SK-N-SH (cell line): ENCODE results near the gene IGHMBP2. TPM values are rescaled to one million over a fixed set of nuclear protein-coding genes. Genes with fewer than 3 reads are reported as not detected.

Source experiments
- CTCF ChIA-PET: fragments of 300-600, 350-600 bp; formaldehyde crosslinking; extraction: SDS; loops from one replicate; lab custom pipeline; 2021; lab: Yijun Ruan, JAX
- POLR2A ChIA-PET: fragments of 350-600 bp; sonication (Branson Sonifier 250); formaldehyde crosslinking; extraction: SDS; loops from one replicate; lab custom pipeline; 2020; ENCODE audit warnings: antibody characterized with exemption, inconsistent platforms; lab: Yijun Ruan, JAX
- DNase-seq: peaks from one replicate; pipeline ENCODE4 v3.0.0; 2012
- H2AFZ ChIP-seq: fragments of 200-600 bp; sonication (generic); 2 replicates; pipeline ENCODE4 v1.8.1; 2016; ENCODE audit warnings: antibody characterized with exemption, mild to moderate bottlenecking, low read depth
- H3F3A ChIP-seq: fragments of 200-600 bp; sonication (generic); replicated peaks from 2 replicates; pipeline ENCODE3; 2016; ENCODE audit warnings: antibody characterized with exemption, mild to moderate bottlenecking; ENCODE audit not compliant: insufficient read depth
- H3K27ac ChIP-seq, 2 experiments: fragments of 200-500 bp in 1 of 2; fragments of 200-600 bp in 1 of 2; sonication (Bioruptor generic) in 1 of 2; sonication (generic), shearing (Covaris generic) in 1 of 2; 2 replicates each; pipeline versions ENCODE4 v1.5.1 to v1.6.1; 2014 to 2016; ENCODE audit warnings: low read depth in 2 of 2, inconsistent platforms in 1 of 2, low read length in 1 of 2, mild to moderate bottlenecking in 1 of 2, mixed read lengths in 1 of 2
- H3K27me3 ChIP-seq: fragments of 200-600 bp; sonication (generic), shearing (Covaris generic); 2 replicates; pipeline ENCODE4 v1.6.1; 2016; ENCODE audit warnings: mixed run types; ENCODE audit not compliant: insufficient read depth
- H3K36me3 ChIP-seq, 2 experiments: fragments of 200-500 bp in 1 of 2; fragments of 200-600 bp in 1 of 2; sonication (Bioruptor generic) in 1 of 2; sonication (generic) in 1 of 2; replicated peaks in 1 of 2; 2 replicates each; pipeline versions ENCODE3 to v1.5.1; 2014 to 2016; ENCODE audit warnings: low read length in 1 of 2, mild to moderate bottlenecking in 1 of 2; ENCODE audit not compliant: insufficient read depth in 2 of 2, control insufficient read depth in 1 of 2
- H3K4me1 ChIP-seq, 2 experiments: fragments of 200-500 bp in 1 of 2; fragments of 200-600 bp in 1 of 2; sonication (Bioruptor generic) in 1 of 2; sonication (generic), shearing (Covaris generic) in 1 of 2; 2 replicates each; pipeline versions ENCODE4 v1.5.1 to v1.6.1; 2014 to 2016; ENCODE audit warnings: low read depth in 1 of 2, low read length in 1 of 2, mixed run types in 1 of 2; ENCODE audit not compliant: insufficient read depth in 2 of 2, control insufficient read depth in 1 of 2
- H3K4me2 ChIP-seq: fragments of 200-600 bp; sonication (generic), shearing (Covaris generic); 2 replicates; pipeline ENCODE4 v1.6.1; 2017; ENCODE audit warnings: mixed run types
- H3K4me3 ChIP-seq, 2 experiments: fragments of 200-500 bp in 1 of 2; fragments of 200-600 bp in 1 of 2; sonication (Bioruptor generic) in 1 of 2; sonication (generic), shearing (Covaris generic) in 1 of 2; 2 replicates each; pipeline versions ENCODE4 v1.5.1 to v1.8.1; 2014 to 2016; ENCODE audit warnings: low read depth in 2 of 2, inconsistent platforms in 1 of 2, low read length in 1 of 2, mild to moderate bottlenecking in 1 of 2, mixed read lengths in 1 of 2, moderate library complexity in 1 of 2
- H3K79me2 ChIP-seq: fragments of 200-600 bp; sonication (generic); 2 replicates; pipeline ENCODE4 v1.8.1; 2017; ENCODE audit warnings: mild to moderate bottlenecking; ENCODE audit not compliant: insufficient read depth
- H3K9ac ChIP-seq: fragments of 200-600 bp; sonication (generic); 2 replicates; pipeline ENCODE4 v1.6.1; 2017; ENCODE audit warnings: mixed run types
- H3K9me2 ChIP-seq: fragments of 200-600 bp; sonication (generic); 2 replicates; pipeline ENCODE4 v1.6.1; 2017; ENCODE audit warnings: mixed run types
- H3K9me3 ChIP-seq: fragments of 200-600 bp; sonication (generic); 2 replicates; pipeline ENCODE4 v1.6.1; 2017; ENCODE audit warnings: mixed run types, mild to moderate bottlenecking, moderate library complexity
- H4K20me1 ChIP-seq: fragments of 200-600 bp; sonication (generic); 2 replicates; pipeline ENCODE4 v1.6.1; 2017; ENCODE audit warnings: mild to moderate bottlenecking, mixed run types; ENCODE audit not compliant: insufficient read depth
- CHD2 ChIP-seq: fragments of 150-350 bp; IDR thresholded peaks from 2 replicates; pipeline ENCODE4 v1.6.1; 2018; ENCODE audit warnings: low read length; ENCODE audit not compliant: partially characterized antibody
- EP300 ChIP-seq, 2 experiments: IDR thresholded peaks; 2 replicates each; pipeline versions ENCODE4 v1.4.0 to v1.6.1; 2012; ENCODE audit warnings: borderline replicate concordance in 1 of 2, low read depth in 1 of 2, low read length in 1 of 2
- EZH2phosphoT487 ChIP-seq: fragments of 200-600 bp; sonication (generic); IDR thresholded peaks from 2 replicates; pipeline ENCODE4 v1.6.1; 2017; ENCODE audit warnings: low read depth, mixed run types, mild to moderate bottlenecking, antibody characterized with exemption, moderate library complexity, borderline replicate concordance
- FOSL2 ChIP-seq: IDR thresholded peaks from 2 replicates; pipeline ENCODE4 v1.4.0; 2012; ENCODE audit warnings: low read depth, mild to moderate bottlenecking, moderate library complexity, borderline replicate concordance
- FOXJ3 ChIP-seq: sonication (generic); formaldehyde crosslinking; IDR thresholded peaks from 2 replicates; pipeline ENCODE4 v1.5.1; 2020; ENCODE audit warnings: mild to moderate bottlenecking, missing genetic modification reagents
- FOXM1 ChIP-seq: IDR thresholded peaks from 2 replicates; pipeline ENCODE4 v1.4.0; 2012; ENCODE audit warnings: low read depth, mild to moderate bottlenecking
- GABPA ChIP-seq: IDR thresholded peaks from 2 replicates; pipeline ENCODE4 v1.4.0; 2012; ENCODE audit warnings: low read depth, mild to moderate bottlenecking
- GATA2 ChIP-seq: sonication (generic); formaldehyde crosslinking; IDR thresholded peaks from 2 replicates; pipeline ENCODE4 v1.5.0; 2020; ENCODE audit warnings: mild to moderate bottlenecking, missing genetic modification reagents
- IRF3 ChIP-seq: fragments of 150-350 bp; IDR thresholded peaks from 2 replicates; pipeline ENCODE4 v1.6.1; 2016; ENCODE audit warnings: mild to moderate bottlenecking, low read depth, low read length
- JUND ChIP-seq: IDR thresholded peaks from 2 replicates; pipeline ENCODE4 v1.4.0; 2012
- MXI1 ChIP-seq: IDR thresholded peaks from 2 replicates; pipeline ENCODE4 v1.6.1; 2012; ENCODE audit warnings: mild to moderate bottlenecking, low read depth, low read length, improper control_type of control experiment
- NFIC ChIP-seq: IDR thresholded peaks from 2 replicates; pipeline ENCODE4 v1.4.0; 2012; ENCODE audit warnings: borderline replicate concordance
- NRF1 ChIP-seq: IDR thresholded peaks from 2 replicates; pipeline ENCODE4 v1.6.1; 2012; ENCODE audit warnings: low read depth, mild to moderate bottlenecking, low read length
- PBX3 ChIP-seq: IDR thresholded peaks from 2 replicates; pipeline ENCODE4; 2012
- RCOR1 ChIP-seq: fragments of 150-350 bp; IDR thresholded peaks from 2 replicates; pipeline ENCODE4 v1.6.1; 2017; ENCODE audit warnings: antibody characterized with exemption, low read length
- REST ChIP-seq: IDR thresholded peaks from 2 replicates; pipeline ENCODE4 v1.6.1; 2012; ENCODE audit warnings: mild to moderate bottlenecking, low read depth, low read length, moderate library complexity
- SIN3A ChIP-seq: IDR thresholded peaks from 2 replicates; pipeline ENCODE4 v1.6.1; 2012; ENCODE audit warnings: low read depth, mild to moderate bottlenecking, low read length, moderate library complexity, borderline replicate concordance
- SMC3 ChIP-seq: IDR thresholded peaks from 2 replicates; pipeline ENCODE4 v1.6.1; 2012; ENCODE audit warnings: low read depth, low read length, improper control_type of control experiment
- TAF1 ChIP-seq: IDR thresholded peaks from 2 replicates; pipeline ENCODE4 v1.6.1; 2012; ENCODE audit warnings: low read depth, mild to moderate bottlenecking, low read length, moderate library complexity, borderline replicate concordance
- TCF12 ChIP-seq: IDR thresholded peaks from 2 replicates; pipeline ENCODE4 v1.4.0; 2012
- USF1 ChIP-seq: IDR thresholded peaks from 2 replicates; pipeline ENCODE4 v1.4.0; 2012; ENCODE audit warnings: low read depth, borderline replicate concordance
- WGBS: methylation state at CpG from one replicate; pipeline ENCODE4 v1.1.6; 2017; ENCODE audit warnings: low lambda C conversion rate; 5-methylcytosine and 5-hydroxymethylcytosine counted together
- polyA plus RNA-seq, 3 experiments: library from polyadenylated mRNA; depleted of rRNA; stranded (reverse); fragments of >200 nt; gene quantifications; 2 replicates each; pipeline ENCODE4 v1.2.3, GENCODE V29; 2012
- TF ChIP-seq, protein P1 (sequence below): fragments of 150-350 bp; IDR thresholded peaks from 2 replicates; pipeline ENCODE4 v1.6.1; 2017; ENCODE audit warnings: antibody characterized with exemption, low read length, low read depth, borderline replicate concordance

IGHMBP2 gene
- polyA plus RNA-seq (2012; rRNA removed): 7.8 and 9.0 TPM in 2 replicates
- polyA plus RNA-seq (2012; cell fraction: cytosol; rRNA removed): 2.7 and 5.2 TPM in 2 replicates
- polyA plus RNA-seq (2012; cell fraction: nucleus; rRNA removed): 29.1 and 32.4 TPM in 2 replicates

DNA sequence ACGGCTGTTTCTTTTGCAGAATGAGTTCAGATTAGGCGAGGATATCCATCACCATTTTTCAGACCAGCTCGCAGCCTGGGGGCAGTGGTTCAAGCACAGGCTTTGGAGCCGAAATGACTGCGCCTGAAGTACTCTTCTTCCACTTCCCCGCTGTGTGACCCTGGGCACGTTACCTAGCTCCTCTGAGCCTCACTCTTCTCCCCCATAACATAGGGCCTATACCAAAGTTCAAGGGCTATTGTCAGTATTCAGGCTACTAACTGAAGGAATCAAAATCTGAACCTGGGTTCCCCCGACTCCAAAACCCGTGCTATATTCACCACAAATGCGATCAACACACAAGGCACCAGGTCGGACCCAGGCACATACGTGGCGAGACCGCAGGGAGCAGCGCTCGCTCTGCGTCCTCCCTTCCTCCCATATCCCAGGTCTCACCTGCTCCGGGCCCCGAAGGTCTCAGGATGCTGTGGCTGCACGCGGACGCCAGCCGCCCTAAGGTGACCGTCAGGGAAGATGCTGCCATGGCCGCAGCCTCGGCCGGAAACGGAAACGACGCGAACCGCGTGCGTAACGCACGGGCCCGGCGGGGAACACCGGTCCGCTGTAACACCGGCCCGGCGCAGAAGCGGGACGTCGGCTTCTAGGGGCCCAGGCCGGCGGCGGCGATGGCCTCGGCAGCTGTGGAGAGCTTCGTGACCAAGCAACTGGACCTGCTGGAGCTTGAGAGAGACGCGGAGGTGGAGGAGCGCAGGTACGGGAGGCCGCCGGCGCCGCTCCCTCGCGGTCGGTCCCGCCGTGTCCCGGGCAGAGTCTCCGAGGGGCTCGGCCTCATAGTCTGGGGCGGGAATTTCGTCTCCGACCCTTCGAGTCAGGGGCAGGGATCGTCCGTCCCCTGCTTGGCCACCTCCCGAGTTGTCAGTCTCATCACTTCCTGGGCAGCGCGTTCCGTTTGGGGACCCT lies at the start of gene IGHMBP2, which contains the start of gene MRPL21:
Gene IGHMBP2 (plus strand): TSS at position 604 of the 960 bp plus-strand sequence. CDS start 62 bp downstream, at position 666.
Gene MRPL21 (minus strand): TSS at position 545 of the 960 bp plus-strand sequence. CDS start 22 bp downstream, at position 523.
- peak within 1 kb of the TSS; percentile 90 for H3K4me2 ChIP-seq
- peaks cover 7% of the 10 kb centered on the region; the same call in 1 of the 2 replicates for H4K20me1 ChIP-seq
- ChIA-PET CTCF (interaction anchor here (0.9 to 1.0 kb wide), 4 partner anchors 13 to 766 kb away, joined by 3 to 5 read pairs (median 3); no protein-coding TSS in a partner anchor), POLR2A (interaction anchor here (0.6 to 0.9 kb wide), 2 partner anchors 13 to 149 kb away, joined by 3 read pairs; no protein-coding TSS in a partner anchor)
- no peaks in the 10 kb centered on the region for H3K9me2 ChIP-seq
- no peaks in the 10 kb centered on the region for H3K9me3 ChIP-seq
- peaks cover 72% of the 10 kb centered on the region for H3K79me2 ChIP-seq
- H3K9ac ChIP-seq: peak within 1 kb of the TSS; percentile 91
- H2AFZ ChIP-seq: peak within 1 kb of the TSS; percentile 86
- H3K4me1 ChIP-seq: peaks cover 14 to 18% of the 10 kb centered on the region in 2 experiments
- DNase-seq: peak; percentile 95
- H3F3A ChIP-seq: no peaks in the 10 kb centered on the region
- H3K4me3 ChIP-seq: peak within 1 kb of the TSS; percentile 89 to 98
- under 1% methylated on average over 43 of the region's 78 CpGs for WGBS
- H3K36me3 ChIP-seq: peaks cover 11 to 26% of the 10 kb centered on the region in 2 experiments
- peak within 1 kb of the TSS; percentile 67 to 81 for H3K27ac ChIP-seq
- no peaks in the 10 kb centered on the region for H3K27me3 ChIP-seq
- TF ChIP-seq IRF3 (no peak), JUND (no peak), EZH2phosphoT487 (no peak), FOSL2 (no peak), TAF1 (peak; percentile 98), MXI1 (peak; percentile 79; the same call in 1 of the 2 replicates), USF1 (peak; percentile 30; the same call in 1 of the 2 replicates), FOXJ3 (CRISPR knock-in tag) (no peak), CHD2 (peak; percentile 65), EP300 (IDR thresholded peaks at IDR 0.05; ENCODE audit: borderline replicate concordance in 1 of 2, low read depth in 1 of 2, low read length in 1 of 2) (no peak), TCF12 (no peak), RCOR1 (peak; percentile 24; the same call in 1 of the 2 replicates), PBX3 (no peak), FOXM1 (no peak), REST (0 out of 2 replicates have a peak, but pooled peaks have one; percentile 25), SIN3A (peak; percentile 96), SMC3 (no peak; the same call in 1 of the 2 replicates), NFIC (no peak), GABPA (peak; percentile 100), NRF1 (no peak), GATA2 (CRISPR knock-in tag) (peak; percentile 8; the same call in 1 of the 2 replicates)
- TF ChIP-seq, protein P1, sequence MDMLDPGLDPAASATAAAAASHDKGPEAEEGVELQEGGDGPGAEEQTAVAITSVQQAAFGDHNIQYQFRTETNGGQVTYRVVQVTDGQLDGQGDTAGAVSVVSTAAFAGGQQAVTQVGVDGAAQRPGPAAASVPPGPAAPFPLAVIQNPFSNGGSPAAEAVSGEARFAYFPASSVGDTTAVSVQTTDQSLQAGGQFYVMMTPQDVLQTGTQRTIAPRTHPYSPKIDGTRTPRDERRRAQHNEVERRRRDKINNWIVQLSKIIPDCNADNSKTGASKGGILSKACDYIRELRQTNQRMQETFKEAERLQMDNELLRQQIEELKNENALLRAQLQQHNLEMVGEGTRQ: no peak
